Cardiac muscle cell (in vitro differentiated cells and primary cell): Measurements from ENCODE around the gene HOXC13. TPM values are rescaled to one million over a fixed set of nuclear protein-coding genes. Genes with fewer than 3 reads are reported as not detected.

ENCODE experiments used
- DNase-seq, 2 donors: peaks; one replicate each; pipeline versions ENCODE4 v3.0.0 to v3.0.0-alpha.2; 2010 to 2017; ENCODE audit warnings: low read depth in 1 of 2, low spot score in 1 of 2
- H3K27ac ChIP-seq: fragments of 200-600 bp; sonication (generic); 2 replicates; pipeline ENCODE4 v1.5.1; 2016
- H3K27me3 ChIP-seq: fragments of 200-600 bp; sonication (generic); 2 replicates; pipeline ENCODE4 v1.6.0; 2016; ENCODE audit warnings: control low read depth
- H3K36me3 ChIP-seq: fragments of 200-600 bp; sonication (generic); 2 replicates; pipeline ENCODE4 v1.5.1; 2016; ENCODE audit warnings: control low read depth
- H3K4me1 ChIP-seq: fragments of 200-600 bp; sonication (generic); 2 replicates; pipeline ENCODE4 v1.8.1; 2017; ENCODE audit warnings: low read depth, mild to moderate bottlenecking, mixed run types
- H3K4me3 ChIP-seq: fragments of 200-600 bp; sonication (generic); 2 replicates; pipeline ENCODE4 v1.5.1; 2016; ENCODE audit warnings: mild to moderate bottlenecking
- H3K9me3 ChIP-seq: fragments of 200-600 bp; sonication (generic); 2 replicates; pipeline ENCODE4 v1.5.1; 2017; ENCODE audit warnings: low read depth, mild to moderate bottlenecking, control low read depth
- CTCF ChIP-seq: IDR thresholded peaks from 2 replicates; pipeline ENCODE4 v1.5.1; 2012; ENCODE audit warnings: low read depth, mild to moderate bottlenecking, low read length
- polyA plus RNA-seq: library from polyadenylated mRNA; unstranded; fragments of >200 nt; fragmentation: Nextera tagmentation; extraction: Ambion mirVana; gene quantifications from 2 replicates; pipeline ENCODE4 v1.2.1, GENCODE V29; 2016
- total RNA-seq: library from RNA; depleted of rRNA; stranded (reverse); fragments of >200 nt; gene quantifications from 2 replicates; pipeline ENCODE4 v1.2.3, GENCODE V29; 2016

HOXC13 gene
- total and polyA plus RNA-seq, 2 experiments from 2014 or later, result not detected

- no peak for DNase-seq
- Histone ChIP-seq H3K27ac (no peak overlapping the region), H3K27me3 (peaks cover 100% of the 10 kb centered on the region)
Measured at GRCh38 chr12:53956251-53956887, 17.7 kb downstream of the HOXC13 start.

GRCh38 chr12:53956914-53957536 lies 18.4 kb downstream of the HOXC13 start:
- Histone ChIP-seq H3K4me3 (no peak overlapping the region), H3K36me3 (no peaks in the 10 kb centered on the region), H3K9me3 (no peaks in the 10 kb centered on the region), H3K4me1 (no peaks in the 10 kb centered on the region), H3K27ac (no peak overlapping the region), H3K27me3 (peaks cover 100% of the 10 kb centered on the region)
- no peak for TF ChIP-seq CTCF
- no peak for DNase-seq

More at GRCh38 chr12:53956251-53956887, 17.7 kb downstream of the HOXC13 start:
- no peak for TF ChIP-seq CTCF
- Histone ChIP-seq H3K9me3 (no peaks in the 10 kb centered on the region), H3K36me3 (no peaks in the 10 kb centered on the region), H3K4me1 (no peaks in the 10 kb centered on the region), H3K4me3 (no peak overlapping the region)

DNA sequence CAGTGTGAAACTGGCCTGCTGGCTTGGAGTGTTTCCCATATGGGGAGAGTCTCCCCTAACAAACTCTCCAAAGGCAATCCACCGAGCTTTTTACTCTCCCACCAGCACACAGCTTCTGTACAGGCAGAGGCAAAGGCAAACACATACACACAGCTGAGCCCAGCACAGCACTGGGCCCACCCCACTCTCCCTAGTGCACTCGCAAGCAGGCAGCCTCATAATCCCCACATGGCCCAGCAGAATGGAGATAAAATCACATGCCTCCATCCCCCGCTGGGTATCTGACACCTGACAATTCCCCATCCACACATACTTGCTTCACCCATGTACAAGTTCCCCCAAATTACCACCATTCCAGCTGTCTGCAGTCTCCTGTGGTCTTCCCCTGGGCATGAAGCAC lies 19.5 kb downstream of the HOXC13 start:
- no peak overlapping the region for H3K27ac ChIP-seq
- no peak for DNase-seq
- H3K4me1 ChIP-seq, result no peaks in the 10 kb centered on the region
- H3K9me3 ChIP-seq, result no peaks in the 10 kb centered on the region
- H3K27me3 ChIP-seq, result peaks cover 100% of the 10 kb centered on the region
- H3K36me3 ChIP-seq, result no peaks in the 10 kb centered on the region
- no peak for TF ChIP-seq CTCF
- no peak overlapping the region for H3K4me3 ChIP-seq

GRCh38 chr12:53959314-53959713 lies 20.7 kb downstream of the HOXC13 start:
- H3K4me3 ChIP-seq, result no peak overlapping the region
- H3K27ac ChIP-seq, result no peak overlapping the region
- H3K36me3 ChIP-seq, result no peaks in the 10 kb centered on the region
- H3K9me3 ChIP-seq, result no peaks in the 10 kb centered on the region
- peaks cover 100% of the 10 kb centered on the region for H3K27me3 ChIP-seq
- no peak for TF ChIP-seq CTCF
- H3K4me1 ChIP-seq, result no peaks in the 10 kb centered on the region
- DNase-seq, result no peak

- Histone ChIP-seq H3K27ac (no peak overlapping the region), H3K4me3 (no peak overlapping the region), H3K9me3 (no peaks in the 10 kb centered on the region), H3K27me3 (peaks cover 100% of the 10 kb centered on the region), H3K36me3 (no peaks in the 10 kb centered on the region), H3K4me1 (no peaks in the 10 kb centered on the region)
- DNase-seq, result no peak
- no peak for TF ChIP-seq CTCF
Measured at GRCh38 chr12:53960187-53961024, 21.8 kb downstream of the HOXC13 start.
